ENCODE measurements around the gene SV2B. TPM values are rescaled to one million over a fixed set of nuclear protein-coding genes. Genes with fewer than 3 reads are reported as not detected.
A peak's percentile ranks its signal among the peaks of the same experiment; 100 is the strongest.

Gene SV2B
- total and polyA plus RNA-seq, 4 donors, result 6.6 to 31.0 (median 15.0) TPM

DNA sequence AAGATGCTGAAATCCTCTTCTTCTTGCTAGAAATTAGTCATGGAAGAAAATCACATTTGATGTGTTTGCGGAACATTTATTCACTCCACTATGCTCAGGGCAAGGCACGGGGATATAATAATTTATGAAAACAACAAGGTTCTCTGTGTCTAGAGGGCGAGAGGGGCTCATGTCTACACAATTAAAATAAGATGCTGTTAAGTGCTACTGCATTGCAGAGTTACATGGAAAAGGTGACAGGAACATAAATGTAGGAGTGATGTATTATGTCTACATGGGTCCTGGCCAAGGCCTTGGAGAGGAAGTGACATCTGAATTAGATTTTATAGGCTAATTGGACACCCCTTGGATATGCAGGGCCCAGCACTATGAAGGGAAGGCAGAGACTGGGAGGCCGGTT, 96.1 kb downstream of the SV2B start:
- peak in 1 of 6 donors; percentile 30 for DNase-seq (ENCODE audit: low read depth in 4 of 6, low spot score in 6 of 6)
- H3K27ac ChIP-seq (ENCODE audit: low read depth, low read length), result no peak overlapping the region
- WGBS (ENCODE audit: insufficient coverage), result 57% methylated on average over 1 of the region's 4 CpGs

DNA sequence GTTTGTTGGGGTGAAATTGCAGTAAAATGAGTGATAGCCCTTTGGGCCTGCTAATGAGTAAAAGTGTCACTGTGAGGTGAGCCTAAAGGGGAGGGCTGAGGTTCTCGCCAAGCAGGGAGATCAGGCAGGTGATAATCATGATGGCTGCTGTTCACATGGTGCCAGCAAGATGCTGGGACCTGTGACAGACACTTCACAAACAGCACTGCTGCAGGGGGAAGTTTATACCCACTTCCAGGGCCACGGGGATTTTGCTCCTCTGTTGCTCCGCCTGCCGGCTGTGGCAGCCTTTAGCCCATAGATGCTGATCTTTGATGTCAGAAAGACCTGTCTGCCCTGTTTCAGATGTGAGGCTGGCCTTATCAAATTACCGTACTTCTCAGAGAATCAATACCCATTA, 96.7 kb downstream of the SV2B start:
- no peaks in the 10 kb centered on the region for H3K4me1 ChIP-seq (ENCODE audit: control insufficient read depth, insufficient read depth, low read length)
- 75% methylated on average over 2 of the region's 5 CpGs for WGBS (ENCODE audit: insufficient coverage)
- no peak for DNase-seq (ENCODE audit: low read depth in 4 of 6, low spot score in 6 of 6)
- no peaks in the 10 kb centered on the region for H3K36me3 ChIP-seq (ENCODE audit: control insufficient read depth, insufficient read depth, low read length)
- H3K4me3 ChIP-seq (ENCODE audit: low read depth, low read length), result no peak overlapping the region
- no peak overlapping the region for H3K27ac ChIP-seq (ENCODE audit: low read depth, low read length)
- H3K27me3 ChIP-seq (ENCODE audit: control insufficient read depth, insufficient read depth, low read length), result no peaks in the 10 kb centered on the region
- no peaks in the 10 kb centered on the region for H3K9me3 ChIP-seq (ENCODE audit: control insufficient read depth, insufficient read depth, low read length)

More for the DNA sequence above, 96.1 kb downstream of the SV2B start:
- no peaks in the 10 kb centered on the region for H3K27me3 ChIP-seq (ENCODE audit: control insufficient read depth, insufficient read depth, low read length)
- no peak overlapping the region for H3K4me3 ChIP-seq (ENCODE audit: low read depth, low read length)
- no peaks in the 10 kb centered on the region for H3K4me1 ChIP-seq (ENCODE audit: control insufficient read depth, insufficient read depth, low read length)
- no peaks in the 10 kb centered on the region for H3K9me3 ChIP-seq (ENCODE audit: control insufficient read depth, insufficient read depth, low read length)
- no peaks in the 10 kb centered on the region for H3K36me3 ChIP-seq (ENCODE audit: control insufficient read depth, insufficient read depth, low read length)

DNA sequence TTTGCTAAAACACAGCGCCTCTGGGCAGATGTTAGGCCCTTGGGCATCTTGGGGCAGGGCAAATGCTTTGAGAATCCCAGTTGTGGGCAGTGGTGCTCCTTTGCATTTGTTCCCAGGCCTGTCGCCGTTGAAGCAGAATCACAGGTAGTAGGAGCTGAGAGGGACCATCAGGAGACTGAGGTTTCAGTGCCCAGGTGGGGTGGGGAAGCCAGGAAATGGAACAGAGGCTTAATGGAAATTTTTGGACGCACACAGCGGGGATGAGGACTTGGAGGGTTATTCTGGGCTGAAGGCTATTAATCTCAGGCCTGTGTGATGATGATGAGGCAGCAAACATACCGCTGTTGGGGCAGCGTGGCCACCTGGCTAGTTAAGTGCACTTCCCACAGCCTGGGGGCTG, 99.5 kb downstream of the SV2B start:
- no peaks in the 10 kb centered on the region for H3K27me3 ChIP-seq (ENCODE audit: control insufficient read depth, insufficient read depth, low read length)
- DNase-seq (ENCODE audit: low read depth in 4 of 6, low spot score in 6 of 6), result no peak

DNA sequence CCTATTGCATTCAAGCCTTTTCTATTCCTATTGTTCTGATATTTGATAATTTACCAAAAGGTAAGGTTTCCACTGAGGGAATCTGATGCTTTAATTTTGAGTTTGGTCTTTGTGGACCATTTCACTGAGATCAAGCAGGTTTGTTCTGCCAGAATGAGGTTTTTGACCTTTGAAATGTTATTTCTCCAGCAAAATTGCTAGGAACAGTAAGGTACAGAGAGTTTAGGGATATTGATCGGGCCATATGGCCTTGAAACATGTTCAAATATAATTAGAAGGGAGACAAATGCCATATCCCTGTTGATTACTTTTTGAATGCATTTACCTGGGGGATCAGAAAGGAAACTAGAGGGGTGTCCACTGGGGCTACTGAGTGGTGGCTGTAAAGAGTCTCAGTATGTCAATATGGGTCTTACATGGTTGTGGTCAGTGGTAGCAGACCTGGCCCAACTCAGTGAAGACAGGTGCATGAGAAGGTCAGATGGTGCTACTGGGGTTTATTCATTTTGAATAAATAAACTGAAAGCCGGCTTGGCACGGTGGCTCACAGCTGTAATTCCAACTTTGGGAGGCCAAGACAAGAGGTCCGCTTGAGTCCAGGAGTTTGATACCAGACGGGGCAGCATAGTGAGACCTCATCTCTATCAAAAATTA, 100.2 kb downstream of the SV2B start:
- Histone ChIP-seq H3K4me1 (ENCODE audit: control insufficient read depth, insufficient read depth, low read length) (peaks cover 6% of the 10 kb centered on the region), H3K36me3 (ENCODE audit: control insufficient read depth, insufficient read depth, low read length) (no peaks in the 10 kb centered on the region), H3K9me3 (ENCODE audit: control insufficient read depth, insufficient read depth, low read length) (no peaks in the 10 kb centered on the region), H3K27ac (ENCODE audit: low read depth, low read length) (no peak overlapping the region), H3K4me3 (ENCODE audit: low read depth, low read length) (no peak overlapping the region), H3K27me3 (ENCODE audit: control insufficient read depth, insufficient read depth, low read length) (no peaks in the 10 kb centered on the region)
- whole genome bisulfite sequencing (ENCODE audit: insufficient coverage), result 100% methylated on average over 3 of the region's 5 CpGs
- DNase-seq (ENCODE audit: low read depth in 4 of 6, low spot score in 6 of 6), result no peak

More for the DNA sequence above, 99.5 kb downstream of the SV2B start:
- Histone ChIP-seq H3K9me3 (ENCODE audit: control insufficient read depth, insufficient read depth, low read length) (no peaks in the 10 kb centered on the region), H3K4me3 (ENCODE audit: low read depth, low read length) (no peak overlapping the region), H3K27ac (ENCODE audit: low read depth, low read length) (no peak overlapping the region), H3K36me3 (ENCODE audit: control insufficient read depth, insufficient read depth, low read length) (no peaks in the 10 kb centered on the region), H3K4me1 (ENCODE audit: control insufficient read depth, insufficient read depth, low read length) (peaks cover 6% of the 10 kb centered on the region)
- WGBS (ENCODE audit: insufficient coverage), result 83% methylated on average over 7 of the region's 7 CpGs

DNA sequence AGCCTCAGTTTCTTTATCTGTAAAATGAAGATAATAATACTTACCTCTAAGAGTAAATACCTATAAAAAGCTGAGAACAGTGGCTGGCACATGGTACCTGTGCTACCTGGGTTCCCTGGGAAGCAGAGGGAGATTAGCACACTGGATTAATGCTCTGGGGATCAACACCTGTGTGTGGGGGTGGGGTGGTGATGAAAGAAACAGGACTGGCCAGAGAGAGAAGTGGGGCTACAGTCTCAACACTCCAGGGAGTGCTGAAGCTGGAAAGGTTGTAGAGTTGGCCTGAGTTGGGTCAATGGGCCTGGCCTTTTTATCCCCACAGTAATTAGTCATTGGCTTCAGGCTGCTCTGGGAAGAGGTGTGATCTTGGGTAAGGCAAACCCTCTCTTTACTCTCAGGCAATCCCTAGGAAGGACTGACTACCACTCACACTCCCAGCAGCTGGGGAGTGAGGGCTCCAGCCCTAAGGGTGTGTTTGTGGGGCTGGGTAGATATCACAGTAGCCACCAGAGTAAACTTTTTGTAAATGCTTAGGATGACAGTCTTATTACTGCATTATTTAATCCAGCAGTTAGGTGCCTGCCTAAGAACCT, 102.5 kb downstream of the SV2B start:
- Histone ChIP-seq H3K36me3 (ENCODE audit: control insufficient read depth, insufficient read depth, low read length) (no peaks in the 10 kb centered on the region), H3K4me3 (ENCODE audit: low read depth, low read length) (no peak overlapping the region), H3K4me1 (ENCODE audit: control insufficient read depth, insufficient read depth, low read length) (peaks cover 6% of the 10 kb centered on the region), H3K27ac (ENCODE audit: low read depth, low read length) (no peak overlapping the region), H3K9me3 (ENCODE audit: control insufficient read depth, insufficient read depth, low read length) (no peaks in the 10 kb centered on the region), H3K27me3 (ENCODE audit: control insufficient read depth, insufficient read depth, low read length) (no peaks in the 10 kb centered on the region)
- no peak for DNase-seq (ENCODE audit: low read depth in 4 of 6, low spot score in 6 of 6)

DNA sequence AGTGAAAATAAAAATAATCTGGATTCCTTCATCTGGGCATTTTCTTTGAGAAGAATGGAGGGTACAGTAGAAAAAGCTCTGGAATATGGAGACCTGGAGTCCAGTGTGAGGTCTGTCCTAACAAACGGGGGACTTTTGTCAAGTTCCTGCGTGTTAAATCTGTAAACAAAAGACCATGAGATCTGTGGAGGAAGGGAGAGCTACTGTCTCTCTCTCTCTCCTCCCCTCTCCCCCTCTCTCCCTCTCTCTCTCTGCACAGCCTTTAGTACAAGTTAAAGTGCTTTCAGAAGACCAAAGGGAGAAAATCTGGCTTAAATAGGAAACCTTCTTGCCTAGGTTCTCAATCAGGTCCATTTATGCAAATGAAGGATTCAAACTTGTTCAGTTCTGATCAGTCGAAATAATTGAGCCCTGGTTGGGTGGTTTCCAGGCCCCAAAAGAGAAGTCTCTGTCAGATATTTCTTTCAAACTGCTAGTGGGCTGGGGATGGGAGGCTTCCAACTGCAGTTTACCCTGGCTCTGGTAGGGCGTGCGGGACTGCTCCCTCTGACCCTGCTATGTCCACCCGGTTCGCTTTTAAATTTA, 103.7 kb downstream of the SV2B start:
- Histone ChIP-seq H3K36me3 (ENCODE audit: control insufficient read depth, insufficient read depth, low read length) (no peaks in the 10 kb centered on the region), H3K9me3 (ENCODE audit: control insufficient read depth, insufficient read depth, low read length) (no peaks in the 10 kb centered on the region), H3K4me3 (ENCODE audit: low read depth, low read length) (no peak overlapping the region), H3K27ac (ENCODE audit: low read depth, low read length) (no peak overlapping the region), H3K4me1 (ENCODE audit: control insufficient read depth, insufficient read depth, low read length) (peaks cover 6% of the 10 kb centered on the region), H3K27me3 (ENCODE audit: control insufficient read depth, insufficient read depth, low read length) (no peaks in the 10 kb centered on the region)
- 36% methylated on average over 2 of the region's 7 CpGs for WGBS (ENCODE audit: insufficient coverage)
- peak in 2 of 6 donors; percentile 51 to 56 for DNase-seq (ENCODE audit: low read depth in 4 of 6, low spot score in 6 of 6)

DNA sequence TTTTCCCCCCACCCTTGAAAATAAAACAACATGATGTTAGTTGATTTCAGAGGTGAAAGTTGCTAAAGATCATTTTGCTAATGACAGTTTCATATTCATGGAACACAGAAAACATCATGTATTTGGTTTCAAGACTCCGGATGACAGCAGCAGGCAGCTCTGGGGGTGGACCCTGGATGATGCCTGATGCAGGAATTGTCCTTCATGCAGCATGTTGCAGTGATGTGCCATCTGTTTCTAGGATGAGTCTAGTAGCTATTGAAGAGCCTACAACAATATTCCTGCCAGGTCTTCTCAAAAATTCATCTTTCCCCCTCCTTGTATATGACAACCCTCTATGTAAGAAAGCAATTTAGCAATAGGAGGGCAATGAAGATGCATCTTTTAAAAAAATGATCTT, 108.3 kb downstream of the SV2B start:
- H3K4me1 ChIP-seq (ENCODE audit: control insufficient read depth, insufficient read depth, low read length), result peaks cover 7% of the 10 kb centered on the region
- H3K36me3 ChIP-seq (ENCODE audit: control insufficient read depth, insufficient read depth, low read length), result no peaks in the 10 kb centered on the region
- H3K4me3 ChIP-seq (ENCODE audit: low read depth, low read length), result no peak overlapping the region
- no peaks in the 10 kb centered on the region for H3K27me3 ChIP-seq (ENCODE audit: control insufficient read depth, insufficient read depth, low read length)
- no peaks in the 10 kb centered on the region for H3K9me3 ChIP-seq (ENCODE audit: control insufficient read depth, insufficient read depth, low read length)
- no peak overlapping the region for H3K27ac ChIP-seq (ENCODE audit: low read depth, low read length)
- peak in 2 of 6 donors; percentile 41 to 78 for DNase-seq (ENCODE audit: low read depth in 4 of 6, low spot score in 6 of 6)
- WGBS (ENCODE audit: insufficient coverage), result no CpG with 5 or more reads among the region's 1 CpG

DNA sequence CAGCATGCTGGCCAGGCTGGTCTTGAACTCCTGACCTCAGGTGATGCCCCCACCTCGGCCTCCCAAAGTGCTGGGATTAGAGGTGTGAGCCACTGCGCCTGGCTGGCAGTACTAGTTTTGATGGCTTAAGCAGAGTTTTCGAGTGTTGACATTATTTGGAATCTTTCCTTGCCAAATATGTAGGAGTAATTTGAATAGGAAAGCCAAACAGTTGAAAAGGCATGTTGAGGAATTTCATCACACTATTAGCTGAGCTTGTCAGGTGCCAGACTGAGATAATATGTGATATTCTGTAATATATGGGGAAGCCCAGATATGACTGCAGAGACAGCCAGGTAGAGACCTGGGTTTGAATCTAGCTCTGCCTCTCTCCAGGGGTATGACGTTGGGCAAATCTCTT, 109.3 kb downstream of the SV2B start:
- no peak for DNase-seq (ENCODE audit: low read depth in 4 of 6, low spot score in 6 of 6)
- Histone ChIP-seq H3K36me3 (ENCODE audit: control insufficient read depth, insufficient read depth, low read length) (no peaks in the 10 kb centered on the region), H3K4me3 (ENCODE audit: low read depth, low read length) (no peak overlapping the region), H3K27ac (ENCODE audit: low read depth, low read length) (no peak overlapping the region), H3K27me3 (ENCODE audit: control insufficient read depth, insufficient read depth, low read length) (no peaks in the 10 kb centered on the region), H3K9me3 (ENCODE audit: control insufficient read depth, insufficient read depth, low read length) (no peaks in the 10 kb centered on the region), H3K4me1 (ENCODE audit: control insufficient read depth, insufficient read depth, low read length) (peaks cover 4% of the 10 kb centered on the region)
- 86% methylated on average over 3 of the region's 4 CpGs for WGBS (ENCODE audit: insufficient coverage)

DNA sequence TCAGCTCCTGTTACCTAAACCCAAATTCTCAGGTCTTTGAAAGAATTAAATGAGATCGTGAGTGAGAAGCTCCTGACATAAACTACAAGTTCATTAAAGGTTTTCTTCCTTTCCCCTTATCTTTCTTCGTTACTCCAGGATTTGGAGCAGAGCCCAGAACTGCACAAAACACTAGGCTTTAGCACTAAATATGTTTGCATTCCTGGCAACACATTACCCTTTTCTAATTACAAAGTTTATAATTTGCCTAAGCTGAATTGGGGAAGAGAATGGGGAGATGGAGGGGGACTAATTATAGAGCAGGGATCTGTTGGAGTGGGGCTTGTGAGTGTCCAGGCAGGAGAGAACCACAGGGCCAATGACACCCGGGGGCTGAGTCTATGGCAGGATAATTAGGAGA, 109.7 kb downstream of the SV2B start:
- no peaks in the 10 kb centered on the region for H3K36me3 ChIP-seq (ENCODE audit: control insufficient read depth, insufficient read depth, low read length)
- no peaks in the 10 kb centered on the region for H3K9me3 ChIP-seq (ENCODE audit: control insufficient read depth, insufficient read depth, low read length)
- 80% methylated on average over 3 of the region's 3 CpGs for WGBS (ENCODE audit: insufficient coverage)
- no peaks in the 10 kb centered on the region for H3K27me3 ChIP-seq (ENCODE audit: control insufficient read depth, insufficient read depth, low read length)
- no peak overlapping the region for H3K27ac ChIP-seq (ENCODE audit: low read depth, low read length)
- DNase-seq (ENCODE audit: low read depth in 4 of 6, low spot score in 6 of 6), result peak in 2 of 6 donors; percentile 79 to 91
- H3K4me1 ChIP-seq (ENCODE audit: control insufficient read depth, insufficient read depth, low read length), result peaks cover 4% of the 10 kb centered on the region
- no peak overlapping the region for H3K4me3 ChIP-seq (ENCODE audit: low read depth, low read length)
